ENCODE results near the gene DDB1.

The DDB1 gene

GRCh38 chr11:61303725-61304124 lies 29.2 kb downstream of the DDB1 start:
- no peak overlapping the region for H3K4me3 ChIP-seq (ENCODE audit: low read depth, low read length)
- no peak for DNase-seq (ENCODE audit: low read depth)
- TF ChIP-seq POLR2A (IDR thresholded peaks at IDR 0.05; ENCODE audit: extremely low read depth, insufficient read length): no peak
- TF ChIP-seq MAX (IDR thresholded peaks at IDR 0.05; ENCODE audit: low read depth, low read length): no peak
- no peak for TF ChIP-seq CTCF (IDR thresholded peaks at IDR 0.05; ENCODE audit: low read depth, low read length)
- TF ChIP-seq MYC (IDR thresholded peaks at IDR 0.05; ENCODE audit: low read depth, low read length): no peak

GRCh38 chr11:61302550-61302949 lies 30.4 kb downstream of the DDB1 start:
- no peak for DNase-seq (ENCODE audit: low read depth)
- TF ChIP-seq CTCF (IDR thresholded peaks at IDR 0.05; ENCODE audit: low read depth, low read length) (no peak), POLR2A (IDR thresholded peaks at IDR 0.05; ENCODE audit: extremely low read depth, insufficient read length) (no peak), MYC (IDR thresholded peaks at IDR 0.05; ENCODE audit: low read depth, low read length) (no peak)
- no peak overlapping the region for H3K4me3 ChIP-seq (ENCODE audit: low read depth, low read length)

- no peak overlapping the region for H3K4me3 ChIP-seq (ENCODE audit: low read depth, low read length)
- no peak for TF ChIP-seq MAX (IDR thresholded peaks at IDR 0.05; ENCODE audit: low read depth, low read length)
- no peak for DNase-seq (ENCODE audit: low read depth)
Observed at GRCh38 chr11:61298663-61299244, 34.2 kb downstream of the DDB1 start.

GRCh38 chr11:61297746-61298145 lies 35.2 kb downstream of the DDB1 start:
- TF ChIP-seq MAX (IDR thresholded peaks at IDR 0.05; ENCODE audit: low read depth, low read length) (no peak), CTCF (IDR thresholded peaks at IDR 0.05; ENCODE audit: low read depth, low read length) (no peak), POLR2A (IDR thresholded peaks at IDR 0.05; ENCODE audit: extremely low read depth, insufficient read length) (no peak), MYC (IDR thresholded peaks at IDR 0.05; ENCODE audit: low read depth, low read length) (no peak)
- peak; percentile 81 for DNase-seq (ENCODE audit: low read depth)
- H3K4me3 ChIP-seq (ENCODE audit: low read depth, low read length): no peak overlapping the region

GRCh38 chr11:61297341-61297740 lies 35.6 kb downstream of the DDB1 start:
- H3K4me3 ChIP-seq (ENCODE audit: low read depth, low read length): no peak overlapping the region
- DNase-seq (ENCODE audit: low read depth): no peak
- TF ChIP-seq POLR2A (IDR thresholded peaks at IDR 0.05; ENCODE audit: extremely low read depth, insufficient read length) (no peak), MYC (IDR thresholded peaks at IDR 0.05; ENCODE audit: low read depth, low read length) (no peak), CTCF (IDR thresholded peaks at IDR 0.05; ENCODE audit: low read depth, low read length) (no peak), MAX (IDR thresholded peaks at IDR 0.05; ENCODE audit: low read depth, low read length) (no peak)

- no peak overlapping the region for H3K4me3 ChIP-seq (ENCODE audit: low read depth, low read length)
- no peak for DNase-seq (ENCODE audit: low read depth)
- TF ChIP-seq MAX (IDR thresholded peaks at IDR 0.05; ENCODE audit: low read depth, low read length) (no peak), CTCF (IDR thresholded peaks at IDR 0.05; ENCODE audit: low read depth, low read length) (no peak), POLR2A (IDR thresholded peaks at IDR 0.05; ENCODE audit: extremely low read depth, insufficient read length) (no peak), MYC (IDR thresholded peaks at IDR 0.05; ENCODE audit: low read depth, low read length) (no peak)
Observed at GRCh38 chr11:61295596-61295926, 37.3 kb downstream of the DDB1 start.

Data from NB4 (cell line).